Stimulated activated memory B cell treated with anti-CD40 and anti-IgM and Interleukin-4, amounts not matched to agents 10 μg/mL and 1 μg/mL and 100 μg/mL, for 72 hours (primary cell): ENCODE results near the gene NAA20.

Experiments used
- ATAC-seq: fragments of 150-1000 bp; cut with Tn5 transposase; 2 replicates; pipeline ENCODE4 v1.10.0; 2021
- H3K27ac Mint-ChIP-seq: one replicate; pipeline ENCODE4 v1.8.0; 2022; ENCODE audit warnings: mild to moderate bottlenecking, mixed read lengths
- H3K27me3 Mint-ChIP-seq: one replicate; pipeline ENCODE4 v1.8.0; 2022; ENCODE audit warnings: mixed read lengths
- H3K36me3 Mint-ChIP-seq: one replicate; pipeline ENCODE4 v1.8.0; 2022; ENCODE audit warnings: mixed read lengths
- H3K4me1 Mint-ChIP-seq: one replicate; pipeline ENCODE4 v1.8.0; 2022; ENCODE audit warnings: mixed read lengths
- H3K4me3 Mint-ChIP-seq: one replicate; pipeline ENCODE4 v1.8.0; 2022; ENCODE audit warnings: mild to moderate bottlenecking, moderate library complexity, mixed read lengths
- H3K9me3 Mint-ChIP-seq: one replicate; pipeline ENCODE4 v1.8.0; 2022; ENCODE audit warnings: mixed read lengths

NAA20 gene

GRCh38 chr20:20073801-20074371, 56.7 kb downstream of the NAA20 start:
- peaks cover 11% of the 10 kb centered on the region for H3K27me3 Mint-ChIP-seq
- no peaks in the 10 kb centered on the region for H3K9me3 Mint-ChIP-seq
- no peak for ATAC-seq
- H3K4me3 Mint-ChIP-seq = no peak overlapping the region
- no peaks in the 10 kb centered on the region for H3K4me1 Mint-ChIP-seq
- H3K27ac Mint-ChIP-seq = no peak overlapping the region
- H3K36me3 Mint-ChIP-seq = no peaks in the 10 kb centered on the region

DNA sequence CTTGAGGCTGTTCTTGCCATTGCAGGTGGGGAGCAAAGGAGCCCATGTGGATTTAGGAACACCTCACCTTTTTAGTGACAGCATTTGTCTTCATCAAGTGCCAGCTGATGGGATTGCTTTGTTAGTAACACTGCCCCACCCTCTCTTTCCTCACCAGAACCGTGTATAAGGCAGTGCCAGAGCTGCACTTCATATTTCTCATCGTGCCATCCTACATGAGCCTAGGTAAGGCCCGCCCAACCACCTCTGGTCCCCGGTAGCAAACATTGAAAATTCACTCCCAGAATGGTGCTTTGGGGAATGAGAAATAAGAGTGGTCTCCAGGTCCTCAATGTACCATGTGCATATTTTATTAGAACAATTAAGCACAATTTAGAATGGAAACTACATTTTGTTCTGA, 57.9 kb downstream of the NAA20 start:
- no peaks in the 10 kb centered on the region for H3K4me1 Mint-ChIP-seq
- ATAC-seq = no peak
- H3K9me3 Mint-ChIP-seq = no peaks in the 10 kb centered on the region
- no peaks in the 10 kb centered on the region for H3K36me3 Mint-ChIP-seq
- H3K4me3 Mint-ChIP-seq = no peak overlapping the region
- H3K27me3 Mint-ChIP-seq = peaks cover 13% of the 10 kb centered on the region
- H3K27ac Mint-ChIP-seq = no peak overlapping the region

- no peak overlapping the region for H3K27ac Mint-ChIP-seq
- H3K27me3 Mint-ChIP-seq = peaks cover 13% of the 10 kb centered on the region
- no peak overlapping the region for H3K4me3 Mint-ChIP-seq
- ATAC-seq = no peak
- H3K4me1 Mint-ChIP-seq = no peaks in the 10 kb centered on the region
- no peaks in the 10 kb centered on the region for H3K9me3 Mint-ChIP-seq
- no peaks in the 10 kb centered on the region for H3K36me3 Mint-ChIP-seq
These were observed 59.3 kb downstream of the NAA20 start for GRCh38 chr20:20076297-20077065.

GRCh38 chr20:20078041-20078440, 60.9 kb downstream of the NAA20 start:
- no peak for ATAC-seq
- Mint-ChIP-seq H3K4me3 (no peak overlapping the region), H3K36me3 (no peaks in the 10 kb centered on the region), H3K4me1 (no peaks in the 10 kb centered on the region), H3K27ac (no peak overlapping the region), H3K9me3 (no peaks in the 10 kb centered on the region), H3K27me3 (peaks cover 13% of the 10 kb centered on the region)

GRCh38 chr20:20079102-20079784, 62.1 kb downstream of the NAA20 start:
- Mint-ChIP-seq H3K9me3 (no peaks in the 10 kb centered on the region), H3K36me3 (no peaks in the 10 kb centered on the region), H3K4me1 (peaks cover 4% of the 10 kb centered on the region), H3K4me3 (no peak overlapping the region), H3K27ac (no peak overlapping the region), H3K27me3 (peaks cover 13% of the 10 kb centered on the region)
- no peak for ATAC-seq
